K562 (cell line): Measurements from ENCODE around the gene MMP28. TPM values are rescaled to one million over a fixed set of nuclear protein-coding genes. Genes with fewer than 3 reads are reported as not detected.
"Not testable (repeated sequence)": the region's sequence is repeated elsewhere in the genome, so short reads cannot be mapped to it uniquely, and the experiment has no call there.

Experiments
- ATAC-seq: fragments of 200-7000 bp; cut with Tn5 transposase; 3 replicates; pipeline ENCODE4 v1.9.1; 2020; ENCODE audit warnings: moderate library complexity
- BruUV-seq: library from RNA; stranded (reverse); fragments of 400-500 nt; replicated peaks from 2 replicates; lab custom pipeline; 2021; lab: Mats Ljungman, UMichigan
- CTCF ChIA-PET: fragments of 300-600 bp; formaldehyde crosslinking; extraction: SDS; loops from one replicate; lab custom pipeline; 2021; ENCODE audit warnings: low intra/inter-chr PET ratio; lab: Yijun Ruan, JAX
- POLR2A ChIA-PET: fragments of 300-600, 350-650 bp; sonication (Branson Sonifier 250); formaldehyde crosslinking; extraction: SDS; loops from one replicate; lab custom pipeline; 2021; ENCODE audit warnings: antibody characterized with exemption, inconsistent platforms; lab: Yijun Ruan, JAX
- DNase-seq, 4 experiments: peaks; one replicate each; pipeline versions ENCODE4 v3.0.0 to v3.0.0-alpha.2; 2011 to 2018; ENCODE audit warnings: low spot score in 3 of 4, mixed read lengths in 3 of 4; ENCODE audit errors: extremely low read depth in 1 of 4
- FAIRE-seq: peaks from 2 replicates; lab custom pipeline; 2011; peaks lifted over from hg19 to GRCh38; lab: Jason Lieb, UNC
- H2AFZ ChIP-seq: 2 replicates; pipeline ENCODE4 v1.6.0; 2011; ENCODE audit warnings: low read depth, low read length, control low read depth, inconsistent platforms
- H3K27ac ChIP-seq: fragments of 200-600 bp; 3 replicates; pipeline ENCODE4 v1.8.0; 2011; ENCODE audit warnings: low read depth, mild to moderate bottlenecking, control low read depth, inconsistent platforms, low read length, moderate library complexity, mixed read lengths; ENCODE audit errors: extremely low read depth
- H3K27me3 ChIP-seq, 2 experiments: fragments of 300-600 bp in 1 of 2; 2 replicates in 1 of 2; 3 replicates in 1 of 2; pipeline versions ENCODE4 v1.6.0 to v1.8.0; 2011; ENCODE audit warnings: inconsistent platforms in 2 of 2, low read length in 2 of 2, mild to moderate bottlenecking in 1 of 2, mixed read lengths in 1 of 2, moderate library complexity in 1 of 2; ENCODE audit not compliant: control insufficient read depth in 2 of 2, insufficient read depth in 2 of 2
- H3K36me3 ChIP-seq: fragments of 300-600 bp; 3 replicates; pipeline ENCODE4 v1.8.0; 2011; ENCODE audit warnings: mild to moderate bottlenecking, low read length, inconsistent platforms; ENCODE audit not compliant: control insufficient read depth, insufficient read depth
- H3K4me1 ChIP-seq, 2 experiments: fragments of 200-600 bp in 1 of 2; replicated peaks in 1 of 2; 2 replicates in 1 of 2; 3 replicates in 1 of 2; pipeline versions ENCODE4 v1.5.1 to v1.8.0; 2011; ENCODE audit warnings: inconsistent platforms in 2 of 2, low read length in 2 of 2, mild to moderate bottlenecking in 1 of 2, mixed read lengths in 1 of 2, moderate library complexity in 1 of 2; ENCODE audit not compliant: control insufficient read depth in 2 of 2, insufficient read depth in 2 of 2
- H3K4me2 ChIP-seq: 2 replicates; pipeline ENCODE4 v1.6.1; 2011; ENCODE audit warnings: low read length, control low read depth, inconsistent platforms, mixed read lengths; ENCODE audit not compliant: insufficient read depth
- H3K4me3 ChIP-seq: fragments of 200-600 bp; sonication (generic), shearing (Covaris generic); 2 replicates; pipeline ENCODE4 v1.5.1; 2016; ENCODE audit warnings: control low read depth, inconsistent platforms
- H3K79me2 ChIP-seq: fragments of 200-600 bp; 3 replicates; pipeline ENCODE4 v1.8.0; 2011; ENCODE audit warnings: low read length, inconsistent platforms; ENCODE audit not compliant: control insufficient read depth, insufficient read depth
- H3K9ac ChIP-seq, 2 experiments: 2 replicates each; pipeline versions ENCODE4 v1.6.0 to v1.6.1; 2011; ENCODE audit warnings: low read depth in 2 of 2, low read length in 2 of 2, control low read depth in 1 of 2, inconsistent platforms in 1 of 2, mild to moderate bottlenecking in 1 of 2, mixed read lengths in 1 of 2; ENCODE audit not compliant: insufficient read depth in 1 of 2
- H3K9me1 ChIP-seq: one replicate; pipeline ENCODE4 v1.6.0; 2011; ENCODE audit warnings: inconsistent platforms, mild to moderate bottlenecking, low read length, moderate library complexity; ENCODE audit not compliant: control insufficient read depth, insufficient read depth
- H3K9me3 ChIP-seq: replicated peaks from 2 replicates; pipeline ENCODE4 v1.5.1; 2011; ENCODE audit warnings: low read depth, low read length, inconsistent platforms; ENCODE audit not compliant: control insufficient read depth, insufficient read depth
- H4K20me1 ChIP-seq: replicated peaks from 2 replicates; pipeline ENCODE4 v1.6.1; 2011; ENCODE audit warnings: low read length, inconsistent platforms, mixed read lengths; ENCODE audit not compliant: control insufficient read depth, insufficient read depth
- E4F1 ChIP-seq: fragments of 250-450 bp; sonication (Bioruptor Pico); IDR thresholded peaks from 2 replicates; pipeline ENCODE4 v1.5.0; 2021; ENCODE audit warnings: mild to moderate bottlenecking, borderline replicate concordance
- EHMT2 ChIP-seq: fragments of 450-650 bp; IDR thresholded peaks from 2 replicates; pipeline ENCODE4 v1.6.1; 2018; ENCODE audit warnings: antibody characterized with exemption
- FOXA3 ChIP-seq, 2 experiments: fragments of 450-650 bp in 1 of 2; sonication (generic) in 1 of 2; formaldehyde crosslinking; IDR thresholded peaks in 1 of 2; conservative IDR thresholded peaks in 1 of 2; 2 replicates each; pipeline versions ENCODE4 v1.4.0 to v1.8.0; 2020 to 2022; ENCODE audit warnings: mild to moderate bottlenecking in 2 of 2, missing genetic modification reagents in 1 of 2
- HBP1 ChIP-seq: fragments of 450-650 bp; formaldehyde crosslinking; IDR thresholded peaks from 2 replicates; pipeline ENCODE4 v1.4.0; 2022; ENCODE audit warnings: missing genetic modification characterization
- MEF2A ChIP-seq: IDR thresholded peaks from 2 replicates; pipeline ENCODE4 v1.6.1; 2011; ENCODE audit warnings: low read depth, mild to moderate bottlenecking, low read length, moderate library complexity; ENCODE audit not compliant: control insufficient read depth
- TCFL5 ChIP-seq: fragments of 250-450 bp; sonication (Bioruptor Pico); conservative IDR thresholded peaks from 2 replicates; pipeline ENCODE4 v1.6.1; 2021; ENCODE audit warnings: mild to moderate bottlenecking, moderate library complexity, matching md5 sums
- ZMIZ1 ChIP-seq, 2 experiments: fragments of 150-350 bp in 1 of 2; IDR thresholded peaks; 2 replicates each; pipeline ENCODE4 v1.6.1; 2012 to 2016; ENCODE audit warnings: low read depth in 2 of 2, low read length in 2 of 2, mild to moderate bottlenecking in 1 of 2, moderate library complexity in 1 of 2
- WGBS: fragments of 100-300 bp; shearing (Covaris generic); methylation state at CpG from one replicate; pipeline ENCODE4 v1.1.6; 2016; ENCODE audit warnings: low coverage, mixed read lengths; ENCODE audit not compliant: insufficient coverage; ENCODE audit errors: missing lambda C conversion rate; 5-methylcytosine and 5-hydroxymethylcytosine counted together
- in situ Hi-C: fragments of 300-500 bp; cut with MboI; formaldehyde crosslinking; loops from 4 replicates; pipeline ENCODE4 v1.15.0; 2018; ENCODE audit warnings: inconsistent platforms, mixed read lengths
- intact Hi-C: fragments of 100-400 bp; cut with micrococcal nuclease; formaldehyde crosslinking; loops from 2 replicates; pipeline ENCODE4 v1.14.2; 2022
- polyA plus RNA-seq, 8 experiments: library from polyadenylated mRNA; depleted of rRNA in 4 of 8; stranded (reverse) in 5 of 8; unstranded in 3 of 8; fragments of >200 nt; fragmentation: Nextera tagmentation in 2 of 8; fragmentation: Illumina TruSeq in 1 of 8; extraction: Ambion mirVana in 2 of 8; extraction: Trizol in 1 of 8; gene quantifications; 2 replicates each; pipeline versions ENCODE4 v1.2.1 to v1.2.3, GENCODE V29; 2011 to 2014; ENCODE audit warnings: inconsistent platforms in 1 of 8, missing spikeins in 1 of 8
- total RNA-seq, 7 experiments: library from RNA; depleted of rRNA in 6 of 7; stranded (reverse); fragments of >200 nt in 6 of 7; fragmentation: Illumina TruSeq in 2 of 7; extraction: Trizol in 2 of 7; gene quantifications; 2 replicates each; pipeline versions ENCODE4 v1.2.1 to v1.2.3, GENCODE V29; 2011 to 2021; ENCODE audit warnings: low replicate concordance in 1 of 7

Gene MMP28
- total and polyA plus RNA-seq, 9 of the 15 experiments (the other 6 are each of a cell fraction or from before 2014, with no cell fraction given): not detected

- TF ChIP-seq ZMIZ1 (IDR thresholded peaks at IDR 0.05; ENCODE audit: low read depth in 2 of 2, low read length in 2 of 2): no peak
- TF ChIP-seq FOXA3 (CRISPR knock-in tag; conservative IDR thresholded peaks at IDR 0.05 in 1 of 2, IDR thresholded peaks at IDR 0.05 in 1 of 2): no peak
- no peak for TF ChIP-seq MEF2A
- no peak for TF ChIP-seq EHMT2
- no peak for TF ChIP-seq E4F1 (CRISPR knock-in tag)
- TF ChIP-seq TCFL5 (CRISPR knock-in tag): no peak
- no peak for TF ChIP-seq HBP1 (CRISPR knock-in tag)
Observed at GRCh38 chr17:35752471-35752870, 43.0 kb downstream of the MMP28 start (continued).

GRCh38 chr17:35751541-35751940 is 43.9 kb downstream of the MMP28 start:
- H3K9me3 ChIP-seq, H3K9me1 ChIP-seq, H3K36me3 ChIP-seq, CTCF ChIA-PET, H4K20me1 ChIP-seq, DNase-seq, H3K27ac ChIP-seq, BruUV-seq, intact Hi-C loops, H2AFZ ChIP-seq, H3K79me2 ChIP-seq, FAIRE-seq, ATAC-seq, H3K4me2 ChIP-seq, H3K4me3 ChIP-seq, H3K9ac ChIP-seq: not testable (repeated sequence)
- POLR2A ChIA-PET: interaction anchor here (0.7 kb wide), 1 partner anchor 56 kb away, joined by 3 read pairs; no protein-coding TSS in a partner anchor
- in situ Hi-C loops: loop anchor here (10.0 kb wide), 1 partner anchor 587 kb away; no protein-coding TSS in a partner anchor
- 30% methylated on average over 4 of the region's 4 CpGs for WGBS
- Histone ChIP-seq H3K27me3 (peaks cover 7 to 46% of the 10 kb centered on the region in 2 experiments; a peak in 3 of 5 replicates), H3K4me1 (peaks cover 11 to 25% of the 10 kb centered on the region in 2 experiments; a peak in 4 of 5 replicates)
